Ovary (tissue), 3 donors: ENCODE data around the gene CACNA2D3.

Experiments
- CTCF ChIP-seq, 3 donors: fragments of 450-650 bp in 2 of 3; fragments of 200-600 bp in 1 of 3; IDR thresholded peaks; one replicate each; pipeline versions ENCODE4 v1.5.1 to v1.8.0; 2016 to 2022; ENCODE audit warnings: antibody characterized with exemption in 3 of 3, mild to moderate bottlenecking in 1 of 3
- EP300 ChIP-seq: sonication (generic); formaldehyde crosslinking; IDR thresholded peaks from one replicate; pipeline ENCODE4 v1.6.1; 2017; ENCODE audit warnings: antibody characterized with exemption
- POLR2A ChIP-seq: fragments of 450-650 bp; IDR thresholded peaks from one replicate; pipeline ENCODE4 v1.6.1; 2017; ENCODE audit warnings: antibody characterized with exemption, mild to moderate bottlenecking, moderate library complexity
- donor health status: DM: no; HTN: no; CAD: no.

GRCh38 chr3:54817628-54818027 lies 695.3 kb downstream of the CACNA2D3 start:
- TF ChIP-seq CTCF (IDR thresholded peaks at IDR 0.05) (no peak), EP300 (no peak), POLR2A (no peak)
